ENCODE measurements around the gene AGBL5. TPM values are rescaled to one million over a fixed set of nuclear protein-coding genes. Genes with fewer than 3 reads are reported as not detected.

Gene AGBL5
- total and polyA plus RNA-seq, 9 of the 15 experiments (the other 6 are each of a cell fraction or from before 2014, with no cell fraction given), result 3.3 to 52.7 (median 26.2) TPM

- TF ChIP-seq RAD21 (CRISPR knock-in tag; conservative IDR thresholded peaks at IDR 0.05 in 1 of 2, IDR thresholded peaks at IDR 0.05 in 1 of 2) (0 out of 4 replicates have a peak, but pooled peaks of 1 of the 2 experiments have one; percentile 24), RHOXF2B (CRISPR knock-in tag; conservative IDR thresholded peaks at IDR 0.05) (0 out of 2 replicates have a peak, but pooled peaks have one; percentile 27), ZBTB49 (CRISPR knock-in tag; IDR thresholded peaks at IDR 0.05; ENCODE audit: borderline replicate concordance) (peak; percentile 84; the same call in 1 of the 2 replicates), POLR2G (IDR thresholded peaks at IDR 0.05; ENCODE audit: low read depth, low read length) (peak; percentile 92), ETS1 (conservative IDR thresholded peaks at IDR 0.05; ENCODE audit: control insufficient read depth, low read depth, low read length) (peak; percentile 88), ZFPM2 (CRISPR knock-in tag; IDR thresholded peaks at IDR 0.05) (no peak; the same call in 1 of the 2 replicates), CHCHD3 (CRISPR knock-in tag; IDR thresholded peaks at IDR 0.05) (peak; percentile 90), KAT7 (CRISPR knock-in tag; IDR thresholded peaks at IDR 0.05; ENCODE audit: borderline replicate concordance) (peak; percentile 91; the same call in 1 of the 2 replicates), FOSL1 (tag; conservative IDR thresholded peaks at IDR 0.05) (peak; percentile 67), LARP7 (IDR thresholded peaks at IDR 0.05) (no peak), KHSRP (IDR thresholded peaks at IDR 0.05) (peak; percentile 69), NCOA2 (IDR thresholded peaks at IDR 0.05; ENCODE audit: partially characterized antibody in 2 of 2) (peak in 1 of 2 experiments; percentile 72), CREB1 (IDR thresholded peaks at IDR 0.05) (peak; percentile 18; the same call in 1 of the 2 replicates), CREB1 (CRISPR knock-in tag; IDR thresholded peaks at IDR 0.05) (peak; percentile 66; the same call in 1 of the 2 replicates), PRMT5 (CRISPR knock-in tag; IDR thresholded peaks at IDR 0.05) (no peak), SAFB2 (IDR thresholded peaks at IDR 0.05; ENCODE audit: borderline replicate concordance, low read depth, low read length, severe bottlenecking) (no peak), BCOR (IDR thresholded peaks at IDR 0.05) (peak; percentile 58; the same call in 1 of the 2 replicates), TSHZ1 (CRISPR knock-in tag; IDR thresholded peaks at IDR 0.05) (no peak), CREB5 (CRISPR knock-in tag; IDR thresholded peaks at IDR 0.05) (no peak; the same call in 1 of the 2 replicates)
These were observed at the start of gene AGBL5 (continued) for GRCh38 chr2:27050996-27051901.
